Measurements from ENCODE around the gene CDKN3. TPM values are rescaled to one million over a fixed set of nuclear protein-coding genes. Genes with fewer than 3 reads are reported as not detected.
"Not testable (repeated sequence)": the region's sequence is repeated elsewhere in the genome, so short reads cannot be mapped to it uniquely, and the experiment has no call there.

CDKN3 gene
- total RNA-seq, 2 donors from 2014 or later = 2.6 to 20.6 TPM

DNA sequence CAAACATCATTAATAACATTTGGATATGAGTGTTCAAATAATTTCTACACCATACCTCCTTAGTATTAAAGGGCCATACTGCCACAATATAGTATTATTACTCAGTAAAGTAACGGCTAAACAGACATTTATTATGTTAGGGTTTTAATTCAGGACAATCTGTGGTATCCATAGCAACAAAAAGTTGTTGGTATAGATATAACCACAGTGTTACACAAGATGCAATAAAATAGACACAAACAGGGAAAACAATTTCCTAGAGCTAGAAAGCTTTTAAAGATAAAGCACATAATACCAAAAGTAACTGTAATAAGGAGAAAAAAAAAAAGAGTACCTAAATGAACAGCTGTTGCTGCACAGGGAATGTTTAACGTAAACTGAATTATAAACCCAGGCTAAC, 28.3 kb downstream of the CDKN3 start:
- H3K4me1 ChIP-seq (replicated peaks) = no peaks in the 10 kb centered on the region
- H3K4me3 ChIP-seq = no peak overlapping the region
- no peaks in the 10 kb centered on the region for H3K27me3 ChIP-seq (replicated peaks; ENCODE audit: insufficient read depth)
- H3K9me3 ChIP-seq = no peaks in the 10 kb centered on the region
- H3K36me3 ChIP-seq = no peaks in the 10 kb centered on the region
- TF ChIP-seq POLR2AphosphoS5 (IDR thresholded peaks at IDR 0.05) (no peak), POLR2A (IDR thresholded peaks at IDR 0.05) (no peak)
- TF ChIP-seq, protein P1, sequence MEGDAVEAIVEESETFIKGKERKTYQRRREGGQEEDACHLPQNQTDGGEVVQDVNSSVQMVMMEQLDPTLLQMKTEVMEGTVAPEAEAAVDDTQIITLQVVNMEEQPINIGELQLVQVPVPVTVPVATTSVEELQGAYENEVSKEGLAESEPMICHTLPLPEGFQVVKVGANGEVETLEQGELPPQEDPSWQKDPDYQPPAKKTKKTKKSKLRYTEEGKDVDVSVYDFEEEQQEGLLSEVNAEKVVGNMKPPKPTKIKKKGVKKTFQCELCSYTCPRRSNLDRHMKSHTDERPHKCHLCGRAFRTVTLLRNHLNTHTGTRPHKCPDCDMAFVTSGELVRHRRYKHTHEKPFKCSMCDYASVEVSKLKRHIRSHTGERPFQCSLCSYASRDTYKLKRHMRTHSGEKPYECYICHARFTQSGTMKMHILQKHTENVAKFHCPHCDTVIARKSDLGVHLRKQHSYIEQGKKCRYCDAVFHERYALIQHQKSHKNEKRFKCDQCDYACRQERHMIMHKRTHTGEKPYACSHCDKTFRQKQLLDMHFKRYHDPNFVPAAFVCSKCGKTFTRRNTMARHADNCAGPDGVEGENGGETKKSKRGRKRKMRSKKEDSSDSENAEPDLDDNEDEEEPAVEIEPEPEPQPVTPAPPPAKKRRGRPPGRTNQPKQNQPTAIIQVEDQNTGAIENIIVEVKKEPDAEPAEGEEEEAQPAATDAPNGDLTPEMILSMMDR (IDR thresholded peaks at IDR 0.05) = no peak
- no peak for DNase-seq (ENCODE audit: low spot score)
- H3K27ac ChIP-seq = no peak overlapping the region
- intact Hi-C loops (cut with DNase I) = no loop called here
- WGBS = 75% methylated on average over 2 of the region's 2 CpGs

DNA sequence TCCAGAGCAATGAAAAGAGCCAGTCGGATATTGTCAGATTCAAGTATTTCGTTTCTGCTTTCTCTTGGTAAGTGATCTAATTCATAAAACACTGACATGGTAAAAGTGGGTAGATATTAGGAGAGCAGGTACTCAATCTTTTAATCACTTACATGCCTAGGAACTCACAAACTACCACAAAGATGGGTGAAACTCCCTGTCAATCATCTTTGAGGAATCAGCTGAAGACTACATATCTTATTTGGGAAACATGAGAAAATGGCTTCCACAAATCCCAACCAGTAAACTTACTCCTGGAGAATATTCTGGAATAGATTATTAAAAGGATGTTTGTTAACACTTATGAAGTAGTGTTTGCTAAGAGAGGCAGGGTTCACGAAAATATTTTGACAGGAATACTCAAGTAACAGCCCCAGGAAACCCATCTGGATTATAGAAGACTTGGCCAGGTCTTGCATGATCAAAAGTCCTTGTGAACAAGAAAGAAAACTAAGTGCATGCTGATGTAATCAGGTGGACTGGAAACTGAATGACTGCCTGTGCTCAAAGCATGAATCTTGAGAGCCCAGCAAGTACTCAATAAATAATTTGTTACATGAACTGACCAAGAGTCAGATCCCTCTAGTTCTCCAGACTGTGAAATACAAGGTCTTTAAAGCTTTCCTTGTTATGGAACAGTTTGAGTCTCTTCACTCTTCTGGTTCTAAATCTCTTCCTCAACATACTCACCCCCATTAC, 28.9 kb downstream of the CDKN3 start:
- Histone ChIP-seq H3K4me1 (replicated peaks) (no peaks in the 10 kb centered on the region), H3K9me3 (no peaks in the 10 kb centered on the region), H3K27me3 (replicated peaks; ENCODE audit: insufficient read depth) (no peaks in the 10 kb centered on the region), H3K36me3 (no peaks in the 10 kb centered on the region), H3K4me3 (no peak overlapping the region), H3K27ac (no peak overlapping the region)
- 88% methylated on average over 3 of the region's 3 CpGs for WGBS
- intact Hi-C loops (cut with DNase I) = no loop called here
- TF ChIP-seq, protein P1 (IDR thresholded peaks at IDR 0.05) = no peak
- TF ChIP-seq POLR2AphosphoS5 (IDR thresholded peaks at IDR 0.05) (no peak), POLR2A (IDR thresholded peaks at IDR 0.05) (no peak)
- no peak for DNase-seq (ENCODE audit: low spot score)

DNA sequence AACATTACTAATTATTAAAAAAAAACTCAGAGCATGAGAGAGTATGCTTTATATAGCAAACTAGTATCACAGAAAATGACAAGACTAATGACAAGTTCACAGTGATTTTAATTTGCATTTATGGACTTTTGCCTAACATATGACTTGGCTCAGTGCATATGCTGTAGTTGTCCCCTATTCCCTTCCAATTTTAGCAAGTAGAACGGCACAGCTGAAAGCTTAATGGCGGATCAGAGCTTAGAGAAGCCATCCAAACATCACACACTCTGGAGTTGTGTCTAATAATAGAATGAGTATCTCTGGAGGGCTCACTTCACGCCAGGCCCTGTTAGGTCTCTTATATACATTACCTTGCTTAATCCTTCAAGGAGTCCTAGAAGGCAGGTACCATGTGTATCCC, 31.1 kb downstream of the CDKN3 start:
- 90% methylated on average over 3 of the region's 3 CpGs for WGBS
- intact Hi-C loops (cut with DNase I) = no loop called here
- Histone ChIP-seq H3K4me1 (replicated peaks) (no peaks in the 10 kb centered on the region), H3K27ac (no peak overlapping the region), H3K9me3 (no peaks in the 10 kb centered on the region), H3K4me3 (no peak overlapping the region), H3K27me3 (replicated peaks; ENCODE audit: insufficient read depth) (no peaks in the 10 kb centered on the region), H3K36me3 (no peaks in the 10 kb centered on the region)
- DNase-seq (ENCODE audit: low spot score) = no peak
- TF ChIP-seq, protein P1 (IDR thresholded peaks at IDR 0.05) = no peak
- no peak for TF ChIP-seq POLR2AphosphoS5 (IDR thresholded peaks at IDR 0.05)
- no peak for TF ChIP-seq POLR2A (IDR thresholded peaks at IDR 0.05)

DNA sequence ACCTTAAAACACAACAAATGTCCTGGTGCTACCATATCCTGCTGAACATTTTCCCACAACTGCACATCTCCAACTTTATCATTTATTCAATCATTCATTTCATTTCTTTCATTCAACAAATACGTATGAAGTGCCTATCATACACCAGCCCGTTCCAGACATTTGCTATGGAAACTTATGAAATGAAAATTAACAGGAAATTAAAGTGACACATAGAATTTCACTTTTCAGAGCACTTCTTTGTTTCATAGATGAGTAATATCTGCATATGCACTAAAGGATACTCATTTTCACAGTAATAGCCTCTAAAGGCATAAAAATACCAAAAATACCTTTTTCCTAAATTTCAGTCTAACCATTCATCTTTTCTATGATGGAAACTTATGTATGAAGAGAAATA, 31.7 kb downstream of the CDKN3 start:
- intact Hi-C loops (cut with DNase I) = no loop called here
- Histone ChIP-seq H3K27me3 (replicated peaks; ENCODE audit: insufficient read depth) (no peaks in the 10 kb centered on the region), H3K27ac (no peak overlapping the region), H3K36me3 (no peaks in the 10 kb centered on the region), H3K4me3 (no peak overlapping the region), H3K4me1 (replicated peaks) (no peaks in the 10 kb centered on the region), H3K9me3 (no peaks in the 10 kb centered on the region)
- TF ChIP-seq, protein P1 (IDR thresholded peaks at IDR 0.05) = no peak
- TF ChIP-seq POLR2AphosphoS5 (IDR thresholded peaks at IDR 0.05) (no peak), POLR2A (IDR thresholded peaks at IDR 0.05) (no peak)
- DNase-seq (ENCODE audit: low spot score) = no peak
- WGBS = 92% methylated on average over 2 of the region's 2 CpGs

DNA sequence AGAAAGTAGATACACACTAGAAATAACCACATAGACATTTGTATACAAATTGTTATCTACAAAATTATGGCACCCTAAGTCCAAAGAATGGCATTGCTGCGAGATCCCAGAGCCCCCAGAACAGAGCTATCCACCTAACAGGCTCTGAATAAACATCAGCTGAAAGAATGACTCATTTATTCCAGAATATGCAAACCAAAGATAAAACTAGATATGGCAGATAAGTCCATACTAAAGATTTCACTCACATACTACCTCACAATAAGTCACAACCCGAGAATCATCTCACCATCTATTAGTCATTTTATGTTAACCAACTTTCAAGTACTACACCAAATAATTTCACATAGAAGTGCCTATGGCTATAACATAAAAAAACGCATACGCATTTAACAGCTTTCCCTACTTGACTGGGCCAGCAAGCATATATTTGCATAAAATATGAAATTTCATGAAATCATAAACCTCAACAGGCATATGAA, 38.7 kb downstream of the CDKN3 start:
- H3K9me3 ChIP-seq = no peaks in the 10 kb centered on the region
- intact Hi-C loops (cut with DNase I) = no loop called here
- TF ChIP-seq, protein P1 (IDR thresholded peaks at IDR 0.05) = no peak
- TF ChIP-seq POLR2A (IDR thresholded peaks at IDR 0.05) (no peak), POLR2AphosphoS5 (IDR thresholded peaks at IDR 0.05) (no peak)

DNA sequence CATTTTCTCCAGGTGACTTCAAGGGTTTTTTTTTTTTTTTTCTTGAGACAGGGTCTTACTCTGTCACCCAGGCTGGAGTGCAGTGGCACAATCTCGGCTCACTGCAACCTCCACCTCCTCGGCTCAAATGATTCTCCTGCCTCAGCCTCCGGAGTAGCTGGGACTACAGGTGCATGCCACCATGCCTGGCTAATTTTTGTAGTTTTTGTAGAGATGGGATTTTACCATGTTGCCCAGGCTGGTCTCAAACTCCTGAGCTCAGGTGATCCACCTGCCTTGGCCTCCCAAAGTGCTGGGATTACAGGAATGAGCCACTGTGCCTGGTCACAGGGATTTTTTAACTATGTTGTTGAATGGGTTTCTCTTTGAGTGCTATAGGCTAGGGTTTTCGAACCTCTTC, 41.1 kb downstream of the CDKN3 start:
- intact Hi-C loops (cut with DNase I); H3K9me3 ChIP-seq; H3K27me3 ChIP-seq (replicated peaks; ENCODE audit: insufficient read depth); H3K4me3 ChIP-seq; H3K36me3 ChIP-seq; DNase-seq (ENCODE audit: low spot score); H3K27ac ChIP-seq; H3K4me1 ChIP-seq (replicated peaks): not testable (repeated sequence)
- 93% methylated on average over 4 of the region's 4 CpGs for WGBS

More for the DNA sequence above, 38.7 kb downstream of the CDKN3 start:
- peaks cover 3% of the 10 kb centered on the region for H3K4me1 ChIP-seq (replicated peaks)
- H3K27ac ChIP-seq = no peak overlapping the region
- DNase-seq (ENCODE audit: low spot score) = no peak
- H3K36me3 ChIP-seq = no peaks in the 10 kb centered on the region
- H3K27me3 ChIP-seq (replicated peaks; ENCODE audit: insufficient read depth) = no peaks in the 10 kb centered on the region
- H3K4me3 ChIP-seq = no peak overlapping the region
- 71% methylated on average over 4 of the region's 4 CpGs for WGBS
